GM18858 (cell line): ENCODE measurements around the gene SMIM10L2A.
"Not testable (repeated sequence)": the region's sequence is repeated elsewhere in the genome, so short reads cannot be mapped to it uniquely, and the experiment has no call there.

Experiments used
- ATAC-seq: cut with Tn5 transposase; IDR thresholded peaks from one replicate; pipeline ENCODE4 v1.9.1; 2021; ENCODE audit not compliant: unreplicated experiment

The SMIM10L2A gene

DNA sequence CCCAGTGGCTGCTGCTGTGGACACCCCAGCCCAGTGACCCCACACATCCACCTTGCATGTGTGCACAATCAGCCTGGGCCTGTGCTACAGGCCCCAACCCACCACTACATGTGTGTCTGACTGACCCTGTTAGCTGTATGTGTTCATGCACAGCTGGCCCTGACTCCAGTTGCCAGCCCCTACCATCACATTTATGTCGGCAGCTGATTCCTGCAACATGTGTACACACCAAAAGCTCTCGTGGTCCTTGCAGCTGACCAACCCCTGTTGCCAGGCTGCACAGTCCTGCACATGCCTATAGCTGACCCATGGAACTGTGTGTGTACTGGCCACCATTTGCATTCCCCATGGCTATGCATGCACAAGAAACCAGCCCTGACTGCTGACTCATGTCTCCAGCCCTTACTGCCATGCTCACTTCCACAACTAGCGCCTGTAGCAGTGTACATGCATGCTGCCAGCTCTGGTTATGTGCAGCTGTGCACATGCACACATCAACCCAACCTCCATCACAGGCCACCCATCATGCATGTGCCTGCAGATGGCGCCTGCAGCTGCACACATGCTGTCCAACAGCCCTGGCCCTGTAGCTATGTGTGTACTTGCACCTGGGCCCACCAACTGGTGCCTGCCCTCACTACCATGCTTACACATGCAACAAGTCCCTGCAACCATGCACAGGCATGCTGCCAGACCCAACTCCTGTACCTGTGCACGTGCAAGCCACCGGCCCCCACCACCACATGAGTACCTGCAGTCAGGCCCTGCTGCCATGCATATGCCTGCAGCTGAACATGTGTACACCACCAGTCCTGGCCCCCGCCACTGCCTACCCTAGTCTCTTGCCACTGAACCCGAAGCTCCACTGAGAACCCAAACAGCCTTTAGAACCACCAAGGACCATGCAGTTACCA is 28.1 kb downstream of the SMIM10L2A start:
- no peak for ATAC-seq

GRCh38 chrX:135453381-135453780 is 31.6 kb downstream of the SMIM10L2A start:
- ATAC-seq, result no peak

DNA sequence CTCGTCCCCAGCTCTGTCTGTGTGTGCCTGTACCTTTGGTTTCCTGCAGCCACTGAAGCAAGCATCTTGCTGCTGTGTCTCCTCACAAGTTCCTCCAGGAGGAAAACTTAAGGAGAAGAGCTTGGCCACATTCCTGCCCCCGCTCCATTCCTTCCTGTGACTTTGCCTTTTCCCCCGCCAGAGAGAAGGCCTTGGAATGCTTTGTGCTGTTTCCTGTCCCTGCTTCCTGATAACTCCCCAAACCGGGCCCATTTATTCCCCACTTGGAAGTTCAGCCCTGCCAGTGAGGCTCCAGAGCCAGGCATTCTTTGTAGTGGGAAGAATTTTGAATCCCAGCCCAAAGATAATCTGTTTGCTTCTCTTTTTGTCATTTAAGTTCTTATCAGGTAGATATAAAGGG is 33.1 kb downstream of the SMIM10L2A start:
- ATAC-seq, result no peak

GRCh38 chrX:135461756-135462155 is 40.0 kb downstream of the SMIM10L2A start:
- not testable (repeated sequence) for ATAC-seq

- ATAC-seq, result no peak
Measured at GRCh38 chrX:135463937-135464336, 42.2 kb downstream of the SMIM10L2A start.

GRCh38 chrX:135476378-135476777 is 54.6 kb downstream of the SMIM10L2A start:
- no peak for ATAC-seq

GRCh38 chrX:135477576-135477975 is 55.8 kb downstream of the SMIM10L2A start:
- no peak for ATAC-seq
